ENCODE results near the gene SLC35F3.

DNA sequence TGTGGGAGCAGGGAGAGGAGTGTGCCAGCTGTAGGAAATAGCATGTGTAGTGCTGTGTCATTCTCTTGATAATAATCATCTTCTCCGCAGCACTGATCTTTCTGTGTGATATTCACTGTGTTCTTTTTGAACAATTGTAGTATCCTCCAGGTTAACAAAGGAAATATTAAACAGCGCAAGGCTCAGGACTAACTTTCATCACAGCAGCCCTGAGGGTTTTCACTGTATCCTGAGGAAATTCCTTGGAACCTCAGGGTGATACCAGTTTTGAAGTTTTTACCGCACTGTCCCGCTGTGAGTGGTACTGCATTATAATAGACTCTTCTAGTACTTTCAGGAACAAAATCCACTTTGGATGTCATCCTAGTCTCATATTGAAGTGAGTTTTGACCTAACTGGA, 240.4 kb downstream of the SLC35F3 start:
- TF ChIP-seq POLR2AphosphoS5 (IDR thresholded peaks at IDR 0.05) (no peak), EP300 (conservative IDR thresholded peaks at IDR 0.05; ENCODE audit: poor library complexity, severe bottlenecking) (no peak), SMC3 (conservative IDR thresholded peaks at IDR 0.05; ENCODE audit: poor library complexity) (no peak), RAD21 (conservative IDR thresholded peaks at IDR 0.05) (no peak)
- TF ChIP-seq, protein P1, sequence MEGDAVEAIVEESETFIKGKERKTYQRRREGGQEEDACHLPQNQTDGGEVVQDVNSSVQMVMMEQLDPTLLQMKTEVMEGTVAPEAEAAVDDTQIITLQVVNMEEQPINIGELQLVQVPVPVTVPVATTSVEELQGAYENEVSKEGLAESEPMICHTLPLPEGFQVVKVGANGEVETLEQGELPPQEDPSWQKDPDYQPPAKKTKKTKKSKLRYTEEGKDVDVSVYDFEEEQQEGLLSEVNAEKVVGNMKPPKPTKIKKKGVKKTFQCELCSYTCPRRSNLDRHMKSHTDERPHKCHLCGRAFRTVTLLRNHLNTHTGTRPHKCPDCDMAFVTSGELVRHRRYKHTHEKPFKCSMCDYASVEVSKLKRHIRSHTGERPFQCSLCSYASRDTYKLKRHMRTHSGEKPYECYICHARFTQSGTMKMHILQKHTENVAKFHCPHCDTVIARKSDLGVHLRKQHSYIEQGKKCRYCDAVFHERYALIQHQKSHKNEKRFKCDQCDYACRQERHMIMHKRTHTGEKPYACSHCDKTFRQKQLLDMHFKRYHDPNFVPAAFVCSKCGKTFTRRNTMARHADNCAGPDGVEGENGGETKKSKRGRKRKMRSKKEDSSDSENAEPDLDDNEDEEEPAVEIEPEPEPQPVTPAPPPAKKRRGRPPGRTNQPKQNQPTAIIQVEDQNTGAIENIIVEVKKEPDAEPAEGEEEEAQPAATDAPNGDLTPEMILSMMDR (IDR thresholded peaks at IDR 0.05; ENCODE audit: poor library complexity, severe bottlenecking) = no peak
